ENCODE results near the gene NDRG2.

DNA sequence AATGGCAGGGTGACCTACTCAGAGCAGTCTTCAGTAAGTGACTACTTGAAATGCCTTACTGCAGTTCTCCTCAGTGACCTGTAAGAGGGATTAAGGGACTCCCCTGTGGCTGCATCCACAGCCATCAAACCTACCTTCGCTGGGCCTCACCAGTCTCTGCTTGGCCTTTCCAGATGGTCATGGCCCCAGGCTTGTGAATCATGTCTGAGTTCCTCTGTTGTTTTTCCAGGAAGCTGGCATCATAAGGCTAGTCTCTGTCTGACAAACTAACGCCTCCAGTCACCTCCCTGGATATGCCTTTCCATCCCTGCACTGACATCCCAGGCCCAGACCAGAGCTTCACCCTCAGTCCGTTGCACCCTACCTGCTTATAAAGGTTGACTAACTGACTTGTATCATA, 55.5 kb downstream of the NDRG2 start:
- TF ChIP-seq, protein P1, sequence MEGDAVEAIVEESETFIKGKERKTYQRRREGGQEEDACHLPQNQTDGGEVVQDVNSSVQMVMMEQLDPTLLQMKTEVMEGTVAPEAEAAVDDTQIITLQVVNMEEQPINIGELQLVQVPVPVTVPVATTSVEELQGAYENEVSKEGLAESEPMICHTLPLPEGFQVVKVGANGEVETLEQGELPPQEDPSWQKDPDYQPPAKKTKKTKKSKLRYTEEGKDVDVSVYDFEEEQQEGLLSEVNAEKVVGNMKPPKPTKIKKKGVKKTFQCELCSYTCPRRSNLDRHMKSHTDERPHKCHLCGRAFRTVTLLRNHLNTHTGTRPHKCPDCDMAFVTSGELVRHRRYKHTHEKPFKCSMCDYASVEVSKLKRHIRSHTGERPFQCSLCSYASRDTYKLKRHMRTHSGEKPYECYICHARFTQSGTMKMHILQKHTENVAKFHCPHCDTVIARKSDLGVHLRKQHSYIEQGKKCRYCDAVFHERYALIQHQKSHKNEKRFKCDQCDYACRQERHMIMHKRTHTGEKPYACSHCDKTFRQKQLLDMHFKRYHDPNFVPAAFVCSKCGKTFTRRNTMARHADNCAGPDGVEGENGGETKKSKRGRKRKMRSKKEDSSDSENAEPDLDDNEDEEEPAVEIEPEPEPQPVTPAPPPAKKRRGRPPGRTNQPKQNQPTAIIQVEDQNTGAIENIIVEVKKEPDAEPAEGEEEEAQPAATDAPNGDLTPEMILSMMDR (conservative IDR thresholded peaks at IDR 0.05 in 1 of 2, IDR thresholded peaks at IDR 0.05 in 1 of 2; ENCODE audit: extremely low read depth in 1 of 2, insufficient read depth in 1 of 2, low read depth in 1 of 2, low read length in 2 of 2): no peak
- TF ChIP-seq EZH2 (IDR thresholded peaks at IDR 0.05; ENCODE audit: borderline replicate concordance, low read length): no peak
